Cardiac muscle cell (in vitro differentiated cells and primary cell): ENCODE results near the gene AGAP1. TPM values are rescaled to one million over a fixed set of nuclear protein-coding genes. Genes with fewer than 3 reads are reported as not detected.

Experiments used
- DNase-seq, 2 donors: peaks; one replicate each; pipeline versions ENCODE4 v3.0.0 to v3.0.0-alpha.2; 2010 to 2017; ENCODE audit warnings: low read depth in 1 of 2, low spot score in 1 of 2
- H3K27ac ChIP-seq: fragments of 200-600 bp; sonication (generic); 2 replicates; pipeline ENCODE4 v1.5.1; 2016
- H3K27me3 ChIP-seq: fragments of 200-600 bp; sonication (generic); 2 replicates; pipeline ENCODE4 v1.6.0; 2016; ENCODE audit warnings: control low read depth
- H3K36me3 ChIP-seq: fragments of 200-600 bp; sonication (generic); 2 replicates; pipeline ENCODE4 v1.5.1; 2016; ENCODE audit warnings: control low read depth
- H3K4me1 ChIP-seq: fragments of 200-600 bp; sonication (generic); 2 replicates; pipeline ENCODE4 v1.8.1; 2017; ENCODE audit warnings: low read depth, mild to moderate bottlenecking, mixed run types
- H3K4me3 ChIP-seq: fragments of 200-600 bp; sonication (generic); 2 replicates; pipeline ENCODE4 v1.5.1; 2016; ENCODE audit warnings: mild to moderate bottlenecking
- H3K9me3 ChIP-seq: fragments of 200-600 bp; sonication (generic); 2 replicates; pipeline ENCODE4 v1.5.1; 2017; ENCODE audit warnings: low read depth, mild to moderate bottlenecking, control low read depth
- polyA plus RNA-seq: library from polyadenylated mRNA; unstranded; fragments of >200 nt; fragmentation: Nextera tagmentation; extraction: Ambion mirVana; gene quantifications from 2 replicates; pipeline ENCODE4 v1.2.1, GENCODE V29; 2016
- total RNA-seq: library from RNA; depleted of rRNA; stranded (reverse); fragments of >200 nt; gene quantifications from 2 replicates; pipeline ENCODE4 v1.2.3, GENCODE V29; 2016
- TF ChIP-seq, protein P1 (sequence below): IDR thresholded peaks from 2 replicates; pipeline ENCODE4 v1.5.1; 2012; ENCODE audit warnings: low read depth, mild to moderate bottlenecking, low read length

AGAP1 gene
- total and polyA plus RNA-seq, 2 experiments from 2014 or later, result 8.6 to 38.2 TPM

DNA sequence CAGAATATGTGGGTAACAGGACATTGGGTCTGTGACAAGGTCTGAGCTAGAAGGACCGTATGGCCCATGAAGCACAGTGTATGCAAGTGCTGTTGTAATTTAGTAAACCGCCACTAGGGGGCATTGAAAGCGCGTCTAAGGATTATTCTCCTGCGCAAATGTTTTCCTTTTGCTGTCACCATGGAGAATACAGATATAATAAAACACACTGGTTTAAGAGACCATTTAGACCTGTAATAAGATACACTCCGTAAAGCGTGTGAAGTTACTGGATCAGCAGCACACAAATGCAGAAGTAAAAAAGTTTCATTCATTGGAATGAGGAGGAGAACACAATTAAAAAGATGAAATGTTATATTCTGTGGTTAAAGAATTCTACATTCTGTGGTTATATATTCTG lies 272.4 kb downstream of the AGAP1 start:
- Histone ChIP-seq H3K36me3 (no peaks in the 10 kb centered on the region), H3K9me3 (no peaks in the 10 kb centered on the region), H3K27ac (no peak overlapping the region), H3K27me3 (no peaks in the 10 kb centered on the region), H3K4me3 (no peak overlapping the region), H3K4me1 (no peaks in the 10 kb centered on the region)
- DNase-seq, result peak; percentile 84 to 86
- TF ChIP-seq, protein P1, sequence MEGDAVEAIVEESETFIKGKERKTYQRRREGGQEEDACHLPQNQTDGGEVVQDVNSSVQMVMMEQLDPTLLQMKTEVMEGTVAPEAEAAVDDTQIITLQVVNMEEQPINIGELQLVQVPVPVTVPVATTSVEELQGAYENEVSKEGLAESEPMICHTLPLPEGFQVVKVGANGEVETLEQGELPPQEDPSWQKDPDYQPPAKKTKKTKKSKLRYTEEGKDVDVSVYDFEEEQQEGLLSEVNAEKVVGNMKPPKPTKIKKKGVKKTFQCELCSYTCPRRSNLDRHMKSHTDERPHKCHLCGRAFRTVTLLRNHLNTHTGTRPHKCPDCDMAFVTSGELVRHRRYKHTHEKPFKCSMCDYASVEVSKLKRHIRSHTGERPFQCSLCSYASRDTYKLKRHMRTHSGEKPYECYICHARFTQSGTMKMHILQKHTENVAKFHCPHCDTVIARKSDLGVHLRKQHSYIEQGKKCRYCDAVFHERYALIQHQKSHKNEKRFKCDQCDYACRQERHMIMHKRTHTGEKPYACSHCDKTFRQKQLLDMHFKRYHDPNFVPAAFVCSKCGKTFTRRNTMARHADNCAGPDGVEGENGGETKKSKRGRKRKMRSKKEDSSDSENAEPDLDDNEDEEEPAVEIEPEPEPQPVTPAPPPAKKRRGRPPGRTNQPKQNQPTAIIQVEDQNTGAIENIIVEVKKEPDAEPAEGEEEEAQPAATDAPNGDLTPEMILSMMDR, result peak; percentile 82

DNA sequence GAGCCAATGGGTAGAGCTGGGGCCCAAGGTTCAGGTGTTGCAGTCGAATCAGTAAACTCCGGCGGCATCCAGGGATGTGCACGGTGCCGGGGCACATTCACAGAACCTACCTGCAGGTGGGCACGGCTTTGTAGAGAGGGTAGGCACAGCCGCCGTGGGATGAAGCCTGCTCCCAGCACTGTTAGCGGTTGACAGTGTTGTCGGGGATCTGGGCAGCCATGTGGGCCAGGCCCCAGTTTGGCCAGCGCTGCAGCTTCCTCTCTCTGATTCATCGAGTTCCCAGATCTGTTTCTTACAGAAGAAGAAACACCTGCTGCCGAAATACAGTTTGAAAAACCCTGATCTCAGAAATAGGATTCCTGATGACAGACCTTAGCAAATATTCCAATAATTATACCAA lies 274.8 kb downstream of the AGAP1 start:
- Histone ChIP-seq H3K36me3 (peaks cover 3% of the 10 kb centered on the region), H3K27me3 (no peaks in the 10 kb centered on the region), H3K4me1 (no peaks in the 10 kb centered on the region), H3K4me3 (no peak overlapping the region), H3K27ac (no peak overlapping the region), H3K9me3 (no peaks in the 10 kb centered on the region)
- DNase-seq, result no peak
- TF ChIP-seq, protein P1, result no peak

DNA sequence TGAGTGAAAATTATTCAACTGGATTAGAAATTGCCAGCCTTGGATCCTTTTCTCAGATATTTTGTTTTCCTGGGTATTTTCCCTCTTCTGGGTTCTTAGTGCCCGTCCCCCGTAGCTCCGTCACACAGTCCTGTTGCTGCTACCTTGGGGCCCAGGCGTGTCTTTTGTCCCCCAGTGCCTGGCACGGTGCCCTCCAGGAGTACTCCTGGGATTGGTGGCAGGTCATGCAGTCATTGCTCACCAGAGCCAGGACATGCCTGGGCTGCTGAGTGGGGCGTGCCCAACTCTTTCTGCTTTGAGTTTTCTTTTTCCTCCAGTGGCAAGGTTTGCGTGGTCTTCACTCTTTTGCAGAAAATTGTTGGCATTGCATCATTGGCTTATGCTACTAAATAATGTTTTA lies 275.2 kb downstream of the AGAP1 start:
- no peaks in the 10 kb centered on the region for H3K4me1 ChIP-seq
- H3K27me3 ChIP-seq, result no peaks in the 10 kb centered on the region
- no peaks in the 10 kb centered on the region for H3K9me3 ChIP-seq
- no peak overlapping the region for H3K27ac ChIP-seq
- no peak overlapping the region for H3K4me3 ChIP-seq
- peaks cover 3% of the 10 kb centered on the region for H3K36me3 ChIP-seq
- TF ChIP-seq, protein P1, result no peak
- DNase-seq, result no peak

DNA sequence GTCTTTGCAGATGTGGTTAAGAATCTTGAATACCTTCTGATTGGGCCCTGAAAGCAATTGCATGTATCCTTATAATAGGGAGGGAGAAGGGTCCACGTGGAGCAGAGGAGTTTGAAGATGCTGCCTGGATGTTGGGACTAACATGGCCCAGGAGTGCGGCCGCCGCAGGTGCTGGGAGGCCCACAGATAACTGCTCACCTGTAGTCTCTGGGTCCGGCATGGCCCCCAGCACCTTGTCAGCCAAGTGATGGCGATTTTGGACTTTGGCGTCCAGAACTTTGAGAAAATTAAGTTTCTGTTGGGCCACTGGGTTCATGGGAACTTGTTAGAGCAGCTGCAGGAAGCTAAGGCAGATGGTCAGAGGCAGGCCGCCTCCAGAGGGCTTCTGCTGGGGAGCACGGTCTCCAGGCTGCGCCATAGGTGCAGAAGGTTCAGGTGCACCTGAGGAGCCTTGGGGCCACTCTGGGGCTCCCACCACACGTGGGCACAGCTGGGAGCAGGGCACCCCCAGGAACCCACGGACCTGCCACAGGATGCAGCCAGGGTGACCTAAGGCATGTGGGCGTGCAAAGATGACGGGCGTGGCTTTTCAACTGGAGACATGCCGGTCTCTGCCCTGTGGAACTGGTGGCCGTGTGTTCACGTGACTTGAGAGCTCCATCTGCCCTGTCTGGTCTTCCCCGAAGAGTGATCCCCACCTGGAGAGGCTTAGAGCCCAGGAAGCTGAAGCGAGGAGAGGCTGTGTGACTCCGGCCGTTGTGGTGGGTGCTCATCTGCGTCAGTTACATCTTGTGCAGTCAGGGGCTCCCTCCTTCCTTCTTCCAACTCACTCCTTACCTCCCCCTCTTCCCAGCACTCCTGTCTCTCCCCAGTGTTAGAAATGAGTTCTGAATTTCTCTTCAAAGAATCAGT lies 277.3 kb downstream of the AGAP1 start:
- DNase-seq, result no peak
- H3K27ac ChIP-seq, result no peak overlapping the region
- H3K4me1 ChIP-seq, result no peaks in the 10 kb centered on the region
- TF ChIP-seq, protein P1, result no peak
- H3K4me3 ChIP-seq, result no peak overlapping the region
- H3K9me3 ChIP-seq, result no peaks in the 10 kb centered on the region
- H3K27me3 ChIP-seq, result no peaks in the 10 kb centered on the region
- H3K36me3 ChIP-seq, result peaks cover 3% of the 10 kb centered on the region

DNA sequence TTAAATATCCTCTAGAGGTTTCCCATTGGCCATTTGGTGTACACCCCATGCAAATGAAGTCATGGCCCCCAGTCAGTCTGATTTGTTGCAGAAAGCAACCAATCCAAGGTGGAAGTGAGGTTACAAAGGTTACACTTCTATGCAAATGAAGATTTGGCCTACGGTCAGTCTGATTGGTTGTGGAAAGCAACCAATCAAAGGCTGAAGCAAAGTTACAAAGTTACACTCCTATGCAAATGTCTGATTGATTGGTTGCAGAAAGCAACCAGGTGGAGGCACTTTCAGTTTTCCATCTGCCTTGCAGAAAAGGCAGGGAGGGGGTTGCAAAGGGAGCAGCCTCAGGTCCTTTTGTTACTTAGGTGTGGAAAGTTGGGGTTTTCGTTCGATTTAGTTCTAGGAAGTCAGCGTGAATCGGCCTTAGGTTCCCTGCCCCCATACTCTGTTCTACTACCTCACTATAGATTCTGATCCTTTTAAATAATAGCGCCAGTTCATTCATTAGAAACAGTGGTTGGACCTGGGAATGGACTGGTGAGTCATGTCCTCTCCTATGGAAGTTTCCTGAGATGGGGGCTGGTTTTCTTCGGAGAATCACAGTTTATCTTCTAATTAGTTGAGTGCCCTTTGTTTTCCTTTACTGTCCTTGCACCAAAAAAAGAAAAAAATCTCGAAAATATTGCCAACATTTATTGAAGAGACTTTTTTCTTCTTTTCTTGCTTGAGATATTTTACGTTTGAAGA lies 279.5 kb downstream of the AGAP1 start:
- Histone ChIP-seq H3K27me3 (no peaks in the 10 kb centered on the region), H3K4me3 (no peak overlapping the region), H3K27ac (no peak overlapping the region), H3K36me3 (peaks cover 3% of the 10 kb centered on the region), H3K4me1 (no peaks in the 10 kb centered on the region), H3K9me3 (no peaks in the 10 kb centered on the region)
- DNase-seq, result no peak
- TF ChIP-seq, protein P1, result no peak
